Activated CD4-positive, alpha-beta memory T cell treated with anti-CD3 and anti-CD28 coated beads, Interleukin-2, amount 10 ng/mL, durations not matched to agents 7 days and 5 days (primary cell): Measurements from ENCODE around the gene NUDT14. TPM values are rescaled to one million over a fixed set of nuclear protein-coding genes. Genes with fewer than 3 reads are reported as not detected.

Experiments used
- CTCF ChIA-PET: fragments of 350-600 bp; sonication (Branson Sonifier 250); formaldehyde crosslinking; loops from one replicate; lab custom pipeline; 2021; ENCODE audit warnings: antibody characterized with exemption, inconsistent platforms; lab: Charles Lee
- POLR2A ChIA-PET: fragments of 350-600 bp; sonication (Branson Sonifier 250); formaldehyde crosslinking; loops from one replicate; lab custom pipeline; 2021; ENCODE audit warnings: antibody characterized with exemption; lab: Charles Lee
- DNase-seq: peaks from one replicate; pipeline ENCODE4 v3.0.0-alpha.2; 2020
- H3K27ac Mint-ChIP-seq: one replicate; pipeline ENCODE4 v1.8.0; 2021; ENCODE audit warnings: mild to moderate bottlenecking, mixed read lengths
- H3K27me3 Mint-ChIP-seq: one replicate; pipeline ENCODE4 v1.8.0; 2021; ENCODE audit warnings: mixed read lengths
- H3K36me3 Mint-ChIP-seq: one replicate; pipeline ENCODE4 v1.8.0; 2021; ENCODE audit warnings: low read depth, mixed read lengths
- H3K4me1 Mint-ChIP-seq: one replicate; pipeline ENCODE4 v1.8.0; 2021; ENCODE audit warnings: mixed read lengths
- H3K4me3 Mint-ChIP-seq: one replicate; pipeline ENCODE4 v1.8.0; 2021; ENCODE audit warnings: mild to moderate bottlenecking, mixed read lengths
- H3K9me3 Mint-ChIP-seq: one replicate; pipeline ENCODE4 v1.8.0; 2021; ENCODE audit warnings: mixed read lengths
- total RNA-seq, 2 experiments: library from RNA; stranded (reverse); gene quantifications; one replicate each; pipeline ENCODE4 v1.2.3, GENCODE V29; 2021

Gene NUDT14
- total RNA-seq, 2 experiments from 2014 or later: 23.8 to 24.9 TPM

GRCh38 chr14:105155071-105155651, 26.0 kb downstream of the NUDT14 start:
- Mint-ChIP-seq H3K4me1 (no peaks in the 10 kb centered on the region), H3K36me3 (no peaks in the 10 kb centered on the region), H3K4me3 (no peak overlapping the region), H3K27ac (no peak overlapping the region), H3K27me3 (no peaks in the 10 kb centered on the region), H3K9me3 (no peaks in the 10 kb centered on the region)
- ChIA-PET POLR2A (no interaction called here), CTCF (interaction anchor here (0.5 to 0.6 kb wide), 2 partner anchors 38 to 1343 kb away, joined by 3 to 5 read pairs; no protein-coding TSS in a partner anchor)
- no peak for DNase-seq

DNA sequence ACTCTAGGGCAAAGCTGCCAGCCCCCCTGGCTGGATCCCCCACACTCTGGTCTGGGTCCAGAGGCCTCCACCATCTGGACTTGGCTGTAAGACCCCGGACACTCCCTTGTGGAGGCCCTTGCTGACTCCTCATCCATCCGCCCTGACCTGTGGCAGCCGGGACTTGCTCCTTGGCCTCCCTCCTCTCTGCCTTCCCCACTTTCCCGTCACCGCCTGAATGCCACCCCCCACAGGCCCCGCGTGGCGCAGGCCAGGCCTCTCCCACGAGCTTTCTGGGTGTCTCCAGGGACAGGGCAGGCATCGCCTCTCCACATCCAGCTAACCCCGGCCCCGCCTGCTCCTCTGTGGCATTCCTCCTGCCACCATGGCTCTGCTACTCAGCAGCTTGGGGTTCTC, 26.6 kb downstream of the NUDT14 start:
- POLR2A ChIA-PET: no interaction called here
- Mint-ChIP-seq H3K4me1 (no peaks in the 10 kb centered on the region), H3K9me3 (no peaks in the 10 kb centered on the region), H3K4me3 (no peak overlapping the region), H3K36me3 (no peaks in the 10 kb centered on the region), H3K27me3 (no peaks in the 10 kb centered on the region), H3K27ac (no peak overlapping the region)
- no peak for DNase-seq
- CTCF ChIA-PET: interaction anchor here (0.6 kb wide), 1 partner anchor 39 kb away, joined by 3 read pairs; no protein-coding TSS in a partner anchor

- CTCF ChIA-PET: no interaction called here
- DNase-seq: no peak
- no peaks in the 10 kb centered on the region for H3K36me3 Mint-ChIP-seq
- POLR2A ChIA-PET: no interaction called here
- H3K27me3 Mint-ChIP-seq: no peaks in the 10 kb centered on the region
- H3K9me3 Mint-ChIP-seq: no peaks in the 10 kb centered on the region
- H3K27ac Mint-ChIP-seq: no peak overlapping the region
- no peaks in the 10 kb centered on the region for H3K4me1 Mint-ChIP-seq
- H3K4me3 Mint-ChIP-seq: no peak overlapping the region
Measured at GRCh38 chr14:105153739-105154475, 27.2 kb downstream of the NUDT14 start.

DNA sequence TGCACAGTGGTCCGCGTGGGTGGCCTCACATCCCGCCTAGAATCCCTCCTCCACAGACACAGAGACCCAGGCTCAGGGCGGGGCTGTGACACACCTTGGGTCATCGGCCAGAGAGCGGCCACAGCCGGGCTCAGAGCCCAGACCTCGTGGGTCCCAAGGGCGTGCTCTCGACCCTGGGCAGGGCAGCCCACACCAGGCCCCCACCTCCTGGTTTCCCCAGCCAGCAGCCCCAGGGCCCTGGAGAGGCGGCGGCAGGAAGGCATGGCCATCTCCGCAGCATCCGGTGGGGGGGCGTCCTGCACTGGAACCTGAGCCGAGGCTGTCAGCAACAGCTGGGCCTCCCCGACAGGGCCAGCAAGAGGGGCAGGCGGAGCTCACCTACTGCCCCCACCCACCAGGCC, 27.8 kb downstream of the NUDT14 start:
- no peak overlapping the region for H3K27ac Mint-ChIP-seq
- H3K36me3 Mint-ChIP-seq: no peaks in the 10 kb centered on the region
- DNase-seq: no peak
- no peak overlapping the region for H3K4me3 Mint-ChIP-seq
- no peaks in the 10 kb centered on the region for H3K9me3 Mint-ChIP-seq
- no peaks in the 10 kb centered on the region for H3K4me1 Mint-ChIP-seq
- ChIA-PET CTCF (no interaction called here), POLR2A (no interaction called here)
- no peaks in the 10 kb centered on the region for H3K27me3 Mint-ChIP-seq

GRCh38 chr14:105152794-105153241, 28.3 kb downstream of the NUDT14 start:
- ChIA-PET CTCF (no interaction called here), POLR2A (no interaction called here)
- no peak overlapping the region for H3K27ac Mint-ChIP-seq
- H3K9me3 Mint-ChIP-seq: no peaks in the 10 kb centered on the region
- no peaks in the 10 kb centered on the region for H3K4me1 Mint-ChIP-seq
- DNase-seq: no peak
- H3K4me3 Mint-ChIP-seq: no peak overlapping the region
- no peaks in the 10 kb centered on the region for H3K36me3 Mint-ChIP-seq
- H3K27me3 Mint-ChIP-seq: no peaks in the 10 kb centered on the region

GRCh38 chr14:105151838-105152793, 29.0 kb downstream of the NUDT14 start:
- H3K27me3 Mint-ChIP-seq: no peaks in the 10 kb centered on the region
- DNase-seq: no peak
- POLR2A ChIA-PET: no interaction called here
- CTCF ChIA-PET: no interaction called here
- H3K36me3 Mint-ChIP-seq: no peaks in the 10 kb centered on the region
- H3K4me3 Mint-ChIP-seq: no peak overlapping the region
- no peaks in the 10 kb centered on the region for H3K9me3 Mint-ChIP-seq
- no peak overlapping the region for H3K27ac Mint-ChIP-seq
- H3K4me1 Mint-ChIP-seq: no peaks in the 10 kb centered on the region

DNA sequence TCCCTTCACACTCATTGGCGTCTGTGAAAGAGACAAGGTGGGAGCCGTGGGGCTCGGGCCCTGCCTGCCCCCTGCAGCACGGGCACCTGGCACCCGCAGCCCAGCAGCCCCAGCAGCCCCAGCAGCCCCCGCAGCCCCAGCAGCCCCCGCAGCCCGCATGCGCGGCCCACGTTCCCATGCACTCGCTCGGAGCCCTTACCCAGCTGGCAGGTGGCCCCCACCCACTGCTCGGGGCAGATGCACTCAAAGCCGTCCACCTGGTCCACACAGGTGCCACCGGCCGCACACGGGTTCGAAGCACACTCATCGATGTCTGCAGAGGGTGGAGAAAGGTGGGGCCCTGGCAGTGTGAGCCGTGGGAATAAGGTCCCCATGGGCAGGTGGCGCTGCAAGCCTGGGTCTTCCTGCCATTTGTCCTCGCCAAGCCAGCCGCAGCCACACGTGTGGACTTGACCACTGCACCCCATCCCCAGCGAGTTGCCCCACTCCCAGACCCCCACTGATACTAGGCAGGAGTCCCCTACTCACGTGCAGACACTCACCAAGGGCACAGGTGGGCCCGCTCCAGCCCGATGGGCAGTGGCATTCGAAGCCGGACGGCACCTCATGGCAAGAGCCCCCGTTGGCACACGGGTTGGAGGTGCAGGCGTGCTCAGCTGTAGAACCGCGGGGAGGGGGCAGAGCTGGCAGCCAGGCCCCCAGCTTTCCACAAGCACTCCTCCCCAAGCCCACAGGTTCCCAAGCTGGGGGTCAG, 29.9 kb downstream of the NUDT14 start:
- Mint-ChIP-seq H3K4me1 (no peaks in the 10 kb centered on the region), H3K4me3 (no peak overlapping the region), H3K36me3 (no peaks in the 10 kb centered on the region), H3K27me3 (no peaks in the 10 kb centered on the region), H3K9me3 (no peaks in the 10 kb centered on the region), H3K27ac (no peak overlapping the region)
- CTCF ChIA-PET: no interaction called here
- POLR2A ChIA-PET: no interaction called here
- DNase-seq: no peak

DNA sequence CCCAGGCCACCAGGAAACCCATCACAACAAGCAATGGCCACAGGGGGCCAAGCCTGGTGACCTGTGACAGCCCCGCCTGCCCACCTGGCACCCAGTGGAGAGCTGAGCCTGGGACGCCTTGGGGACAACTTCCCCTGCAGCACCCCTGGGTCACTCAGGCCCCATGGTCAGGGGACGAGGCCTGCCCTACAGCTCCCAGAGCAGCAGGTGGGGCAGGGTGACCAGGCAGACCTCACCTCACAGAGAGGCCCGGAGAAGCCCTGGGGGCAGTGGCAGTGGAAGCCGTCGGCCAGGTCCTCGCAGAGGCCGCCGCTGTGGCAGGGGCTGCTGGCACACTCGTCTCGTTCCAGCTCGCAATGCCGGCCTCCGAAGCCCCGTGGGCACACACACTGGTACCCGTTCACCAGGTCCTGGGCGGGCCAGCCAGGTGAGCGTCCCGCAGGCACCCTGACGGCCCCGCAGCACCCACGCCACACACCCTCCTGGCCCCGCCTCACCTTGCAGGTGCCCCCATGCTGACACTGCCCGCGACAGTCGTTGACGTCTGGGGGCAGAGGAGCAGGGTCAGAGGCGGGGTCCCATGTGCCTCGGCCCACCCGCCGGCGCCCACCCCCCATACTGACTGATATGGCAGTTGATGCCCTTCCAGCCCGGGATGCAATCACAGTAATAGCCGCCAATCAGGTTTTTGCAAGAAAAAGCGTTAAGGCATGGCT, 30.6 kb downstream of the NUDT14 start:
- no peaks in the 10 kb centered on the region for H3K36me3 Mint-ChIP-seq
- no peak for DNase-seq
- no peaks in the 10 kb centered on the region for H3K4me1 Mint-ChIP-seq
- ChIA-PET CTCF (no interaction called here), POLR2A (no interaction called here)
- no peaks in the 10 kb centered on the region for H3K27me3 Mint-ChIP-seq
- no peaks in the 10 kb centered on the region for H3K9me3 Mint-ChIP-seq
- no peak overlapping the region for H3K27ac Mint-ChIP-seq
- H3K4me3 Mint-ChIP-seq: no peak overlapping the region

GRCh38 chr14:105150026-105150367, 31.1 kb downstream of the NUDT14 start:
- H3K27me3 Mint-ChIP-seq: no peaks in the 10 kb centered on the region
- H3K27ac Mint-ChIP-seq: no peak overlapping the region
- no peak for DNase-seq
- H3K36me3 Mint-ChIP-seq: no peaks in the 10 kb centered on the region
- H3K9me3 Mint-ChIP-seq: no peaks in the 10 kb centered on the region
- CTCF ChIA-PET: no interaction called here
- no peak overlapping the region for H3K4me3 Mint-ChIP-seq
- POLR2A ChIA-PET: no interaction called here
- H3K4me1 Mint-ChIP-seq: no peaks in the 10 kb centered on the region

- CTCF ChIA-PET: no interaction called here
- H3K27me3 Mint-ChIP-seq: no peaks in the 10 kb centered on the region
- H3K27ac Mint-ChIP-seq: no peak overlapping the region
- no peak overlapping the region for H3K4me3 Mint-ChIP-seq
- H3K9me3 Mint-ChIP-seq: no peaks in the 10 kb centered on the region
- no peaks in the 10 kb centered on the region for H3K4me1 Mint-ChIP-seq
- DNase-seq: no peak
- no peaks in the 10 kb centered on the region for H3K36me3 Mint-ChIP-seq
- POLR2A ChIA-PET: no interaction called here
Measured at GRCh38 chr14:105149146-105149781, 31.8 kb downstream of the NUDT14 start.

- no peaks in the 10 kb centered on the region for H3K27me3 Mint-ChIP-seq
- no peaks in the 10 kb centered on the region for H3K36me3 Mint-ChIP-seq
- ChIA-PET CTCF (no interaction called here), POLR2A (no interaction called here)
- no peak overlapping the region for H3K27ac Mint-ChIP-seq
- DNase-seq: no peak
- H3K4me1 Mint-ChIP-seq: no peaks in the 10 kb centered on the region
- no peaks in the 10 kb centered on the region for H3K9me3 Mint-ChIP-seq
- H3K4me3 Mint-ChIP-seq: no peak overlapping the region
Measured at GRCh38 chr14:105148604-105149145, 32.4 kb downstream of the NUDT14 start.
